Fibroblast of pulmonary artery (primary cell): Measurements from ENCODE around the gene YPEL2.

Source experiments
- DNase-seq: peaks from one replicate; pipeline ENCODE4 v3.0.0-alpha.2; 2010; ENCODE audit warnings: low read depth
- H3K4me3 ChIP-seq: replicated peaks from 2 replicates; pipeline ENCODE4 v1.5.1; 2011; ENCODE audit warnings: low read depth, mild to moderate bottlenecking, control low read depth, low read length, moderate library complexity
- CTCF ChIP-seq: IDR thresholded peaks from 2 replicates; pipeline ENCODE4 v1.5.1; 2011; ENCODE audit warnings: mild to moderate bottlenecking, control low read depth, low read length, inconsistent platforms; ENCODE audit errors: missing control alignments

The YPEL2 gene

DNA sequence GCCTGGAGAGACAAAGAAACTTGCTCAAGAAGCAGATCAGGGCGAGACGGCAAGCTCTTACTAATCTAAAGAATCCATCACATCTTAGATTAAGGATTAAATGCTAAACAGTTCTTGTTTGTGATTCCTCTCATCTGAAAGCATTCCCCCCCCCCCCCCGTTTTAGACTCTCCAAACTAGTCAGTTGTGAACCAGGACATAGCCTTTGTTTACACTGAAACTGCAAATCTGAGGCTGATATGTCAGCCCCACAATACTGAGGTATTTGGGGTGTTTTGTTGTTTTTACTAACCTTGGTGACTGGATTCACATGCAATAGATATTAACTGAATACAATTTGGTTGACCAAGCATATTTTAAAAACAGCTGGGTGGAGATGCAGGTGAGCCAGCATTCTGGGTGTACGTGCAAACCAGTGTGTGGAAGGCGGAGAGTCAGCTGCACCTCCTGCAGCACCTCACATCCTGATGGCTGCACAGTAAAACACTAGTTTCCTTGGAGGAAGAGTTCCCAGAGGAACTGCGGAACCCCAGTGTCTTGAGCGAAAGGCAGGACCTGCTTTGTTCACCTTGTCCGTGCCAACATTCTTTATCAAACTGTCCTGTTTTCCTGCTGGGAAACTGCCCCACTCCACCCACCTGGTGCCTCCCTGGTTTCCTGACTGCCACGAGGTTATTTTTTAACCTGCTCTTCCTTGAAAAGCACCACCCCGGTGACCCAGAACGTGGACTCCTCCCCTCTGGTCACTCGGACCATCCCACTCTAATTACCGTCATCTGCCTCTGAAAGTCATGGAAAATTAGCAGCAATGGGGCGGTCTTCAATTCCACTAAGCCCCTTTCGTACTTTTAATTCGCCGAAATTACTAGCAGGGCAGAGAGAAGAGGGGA lies 1.2 kb upstream of the YPEL2 start:
- no peak for TF ChIP-seq CTCF
- H3K4me3 ChIP-seq, result no peak overlapping the region
- DNase-seq, result no peak

DNA sequence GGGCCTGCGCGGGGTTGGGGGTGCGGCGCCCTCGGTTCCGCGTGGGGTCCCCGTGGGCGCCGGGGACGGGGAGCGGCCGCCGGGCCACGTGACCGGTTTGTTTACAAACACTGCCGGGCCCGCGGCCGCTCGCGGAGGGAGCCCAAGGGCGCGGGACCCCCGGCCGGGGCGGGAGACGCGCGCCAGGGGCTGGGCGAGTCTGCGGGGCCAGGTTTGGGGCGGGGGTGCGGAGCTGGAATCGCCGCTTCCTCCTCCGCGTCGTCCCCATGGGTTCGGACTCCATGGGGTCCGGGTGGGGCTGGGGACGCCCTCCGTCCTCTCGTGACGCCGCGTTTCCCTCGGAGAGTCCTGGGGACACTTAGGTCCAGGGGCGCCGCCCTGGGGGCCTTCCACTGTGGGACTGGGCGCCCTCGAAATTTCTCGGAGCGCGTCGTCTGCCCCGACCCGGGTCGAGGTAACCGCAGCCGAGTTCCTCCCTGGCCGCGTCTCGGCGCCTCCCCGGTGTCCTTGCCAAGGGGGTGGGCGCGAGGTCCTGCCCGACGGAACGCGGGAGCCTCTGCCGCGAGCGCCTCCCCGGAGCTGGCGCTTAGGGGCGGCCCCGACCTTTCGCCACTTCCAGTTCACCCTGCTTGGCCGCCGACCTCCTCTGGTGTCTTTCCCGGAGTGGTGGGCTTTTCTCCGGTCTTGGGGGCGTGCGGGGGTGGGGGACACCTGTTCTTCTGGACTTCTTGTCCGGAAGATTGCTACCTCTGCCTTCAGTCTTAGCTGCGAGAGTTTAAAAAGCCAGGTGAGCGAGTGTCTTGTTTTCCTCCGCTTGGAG lies 684 bp downstream of the YPEL2 start:
- H3K4me3 ChIP-seq, result peak overlapping the region; percentile 84
- DNase-seq, result peak; percentile 36
- no peak for TF ChIP-seq CTCF

DNA sequence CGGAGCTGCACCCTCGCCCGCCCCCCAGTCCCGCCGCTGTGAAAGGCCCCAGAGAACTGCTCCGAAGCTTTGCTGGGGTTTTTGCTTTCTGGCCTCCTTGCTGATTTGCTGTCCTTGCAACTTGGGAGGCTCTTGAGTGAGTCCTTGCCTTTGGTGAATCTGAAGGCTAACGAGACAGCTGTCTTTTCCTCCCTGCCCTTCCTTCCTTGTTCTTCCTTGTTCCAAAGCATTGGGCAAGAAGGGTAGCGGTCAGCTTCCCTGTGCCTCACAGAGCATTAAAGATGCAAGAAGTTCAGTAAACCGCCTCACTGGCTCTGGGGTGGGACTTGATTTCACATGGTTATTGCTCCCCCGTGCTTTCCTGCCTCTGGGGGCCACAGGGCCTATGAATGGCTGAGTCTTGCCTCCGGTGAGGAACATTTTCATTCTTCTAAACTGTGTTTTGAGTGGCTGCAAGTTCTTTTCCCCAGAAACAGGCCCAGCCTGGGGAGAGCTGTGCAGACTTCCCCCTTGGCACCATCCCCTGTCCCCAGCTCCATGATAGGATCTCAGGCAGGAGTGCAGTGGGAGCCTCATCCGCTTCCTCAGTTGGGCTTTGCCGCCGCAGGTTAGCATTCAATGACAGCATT lies 1.4 kb downstream of the YPEL2 start:
- peak overlapping the region; percentile 84 for H3K4me3 ChIP-seq
- TF ChIP-seq CTCF, result no peak
- DNase-seq, result peak; percentile 54

DNA sequence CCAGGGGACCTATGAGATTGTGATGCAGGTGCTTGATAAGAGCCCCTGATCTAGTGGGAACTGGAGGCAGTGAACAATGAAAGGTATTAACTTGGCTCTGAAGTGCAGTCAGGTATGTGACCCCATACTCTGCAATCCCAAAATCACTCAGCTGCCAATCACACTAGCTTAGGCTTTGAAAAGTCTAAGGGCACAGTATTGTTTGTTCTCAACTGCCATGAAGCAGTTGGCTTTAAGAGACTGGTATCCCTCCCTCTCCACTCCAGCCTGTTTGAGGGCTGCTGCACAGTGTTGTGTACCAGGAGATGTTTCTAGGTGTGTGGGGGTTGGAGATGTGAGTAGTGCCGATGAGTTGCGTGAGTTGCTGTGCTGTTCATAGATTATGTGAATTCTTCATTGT lies 2.4 kb downstream of the YPEL2 start:
- no peak for TF ChIP-seq CTCF
- H3K4me3 ChIP-seq, result no peak overlapping the region
- DNase-seq, result no peak

- H3K4me3 ChIP-seq, result no peak overlapping the region
- TF ChIP-seq CTCF, result no peak
- DNase-seq, result no peak
Measured at GRCh38 chr17:59335685-59336084, 4.2 kb downstream of the YPEL2 start.

- no peak for DNase-seq
- no peak overlapping the region for H3K4me3 ChIP-seq
- no peak for TF ChIP-seq CTCF
Measured at GRCh38 chr17:59337741-59338299, 6.4 kb downstream of the YPEL2 start.
